Measurements from ENCODE around the gene SREK1IP1.
A peak's percentile ranks its signal among the peaks of the same experiment; 100 is the strongest.
"Not testable (repeated sequence)": the region's sequence is repeated elsewhere in the genome, so short reads cannot be mapped to it uniquely, and the experiment has no call there.

The SREK1IP1 gene

DNA sequence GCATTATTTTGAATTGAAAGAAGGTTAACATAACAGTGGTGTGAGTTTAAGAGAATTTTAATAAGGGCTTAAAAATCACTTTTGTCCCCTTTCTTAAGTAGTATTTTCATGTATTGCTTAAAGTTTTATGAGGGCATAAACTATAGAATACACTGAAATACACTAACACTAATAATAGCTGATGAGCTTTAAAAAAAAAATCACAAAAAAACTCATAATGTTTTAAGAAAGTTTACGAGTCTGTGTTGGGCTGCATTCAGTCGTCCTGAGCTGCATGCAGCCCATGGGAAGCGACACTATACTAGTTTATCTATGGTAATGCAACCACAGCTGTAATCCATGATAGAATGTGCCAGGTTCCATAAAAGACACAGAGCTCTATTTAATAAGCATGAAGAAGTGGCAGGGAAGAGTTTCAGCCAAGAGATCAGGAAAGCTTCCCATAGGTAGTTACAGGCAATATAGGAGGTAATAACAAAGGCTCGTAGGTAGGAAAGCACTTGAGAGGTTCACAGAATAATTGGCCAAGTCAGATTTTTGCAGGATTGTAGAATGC is 4.5 kb downstream of the SREK1IP1 start:
- no peak for DNase-seq (ENCODE audit: low read depth)

GRCh38 chr5:64759960-64760660 is 8.4 kb downstream of the SREK1IP1 start:
- DNase-seq (ENCODE audit: low read depth), result no peak

DNA sequence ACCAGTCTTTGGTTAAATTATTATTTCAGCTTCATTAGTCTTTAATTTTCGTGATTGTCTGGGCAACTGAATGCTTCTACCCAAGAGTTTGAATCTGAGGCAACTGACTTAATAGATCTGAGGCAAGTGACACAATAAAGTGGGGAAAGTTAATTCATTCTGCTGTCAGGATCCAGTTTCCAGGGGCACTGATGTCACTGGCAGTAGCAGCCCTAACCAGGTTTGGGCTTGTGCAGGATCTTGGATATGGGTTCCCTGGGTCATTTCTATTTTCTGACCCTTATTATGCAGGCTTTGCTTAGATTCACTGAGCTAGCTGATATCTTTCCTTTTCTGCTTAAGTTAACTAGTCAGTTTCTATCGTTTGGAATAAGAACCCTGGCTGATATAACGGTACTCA is 9.6 kb downstream of the SREK1IP1 start:
- no peak for DNase-seq (ENCODE audit: low read depth)

- no peak for DNase-seq (ENCODE audit: low read depth)
Measured at GRCh38 chr5:64754066-64754465, 14.4 kb downstream of the SREK1IP1 start.

GRCh38 chr5:64749385-64749784 is 19.1 kb downstream of the SREK1IP1 start:
- no peak for DNase-seq (ENCODE audit: low read depth)

GRCh38 chr5:64746446-64746845 is 22.0 kb downstream of the SREK1IP1 start:
- DNase-seq (ENCODE audit: low read depth), result no peak

GRCh38 chr5:64744914-64745313 is 23.6 kb downstream of the SREK1IP1 start:
- DNase-seq (ENCODE audit: low read depth), result no peak

- no peak for DNase-seq (ENCODE audit: low read depth)
Measured at GRCh38 chr5:64742821-64743220, 25.7 kb downstream of the SREK1IP1 start.

GRCh38 chr5:64742411-64742810 is 26.1 kb downstream of the SREK1IP1 start:
- DNase-seq (ENCODE audit: low read depth), result no peak

DNA sequence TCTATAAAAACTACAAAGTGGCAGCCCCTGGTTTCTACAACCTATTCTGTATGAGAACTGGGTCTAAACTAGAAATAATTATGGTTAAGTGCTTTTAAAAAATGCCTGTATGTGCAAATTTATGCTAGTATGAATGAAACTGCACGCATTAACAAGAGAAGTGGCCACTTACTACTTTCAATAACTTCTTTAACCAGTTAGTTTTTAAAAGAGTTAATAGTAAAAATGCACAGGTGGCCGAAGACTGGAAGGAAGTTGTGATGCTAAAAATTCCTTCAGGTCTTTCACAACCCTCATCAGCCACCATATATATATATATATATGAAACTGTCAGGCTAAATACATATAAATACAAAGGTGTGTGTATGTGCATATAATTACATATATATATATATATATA is 41.3 kb downstream of the SREK1IP1 start:
- DNase-seq (ENCODE audit: low read depth), result no peak

GRCh38 chr5:64722588-64722987 is 45.9 kb downstream of the SREK1IP1 start:
- no peak for DNase-seq (ENCODE audit: low read depth)

GRCh38 chr5:64714495-64714894 is 54.0 kb downstream of the SREK1IP1 start:
- not testable (repeated sequence) for DNase-seq (ENCODE audit: low read depth)

- DNase-seq (ENCODE audit: low read depth), result no peak
Measured at GRCh38 chr5:64707191-64707590, 61.3 kb downstream of the SREK1IP1 start.

DNA sequence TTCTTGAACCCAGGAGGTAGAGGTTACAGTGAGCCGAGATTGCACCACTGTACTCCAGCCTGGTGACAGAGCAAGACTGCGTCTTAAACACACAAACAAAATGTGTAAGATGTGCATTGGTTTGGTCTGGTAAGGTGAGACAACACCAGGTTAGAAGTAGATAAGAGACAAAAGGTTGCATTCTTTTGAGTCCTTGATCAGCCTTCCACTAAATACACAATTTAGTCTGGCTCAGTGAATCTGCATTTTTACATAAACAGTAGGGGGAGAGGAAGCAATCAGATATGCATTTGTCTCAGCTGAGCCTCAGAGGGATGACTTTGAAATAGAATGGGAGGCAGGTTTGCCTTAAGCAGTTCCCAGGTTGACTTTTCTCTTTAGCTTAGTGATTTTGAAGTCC is 62.4 kb downstream of the SREK1IP1 start:
- not testable (repeated sequence) for DNase-seq (ENCODE audit: low read depth)

DNA sequence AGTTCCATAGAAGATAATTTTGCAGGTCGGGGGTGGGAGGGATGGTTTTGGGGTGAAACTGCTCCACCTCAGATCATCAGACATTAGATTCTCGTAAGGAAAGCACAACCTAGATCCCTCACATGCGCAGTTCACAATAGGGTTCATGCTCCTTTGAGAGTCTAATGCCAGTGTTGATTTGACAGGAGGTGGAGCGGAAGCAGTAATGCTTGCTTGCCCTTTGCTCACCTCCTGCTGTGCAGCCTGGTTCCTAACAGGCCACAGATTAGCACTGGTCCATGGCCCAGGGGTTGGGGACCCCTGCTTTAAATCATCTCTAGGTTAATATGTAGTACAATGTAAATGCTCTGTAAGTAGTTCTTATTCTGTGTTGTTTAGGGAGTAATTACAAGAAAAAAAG is 67.7 kb downstream of the SREK1IP1 start:
- no peak for DNase-seq (ENCODE audit: low read depth)

DNA sequence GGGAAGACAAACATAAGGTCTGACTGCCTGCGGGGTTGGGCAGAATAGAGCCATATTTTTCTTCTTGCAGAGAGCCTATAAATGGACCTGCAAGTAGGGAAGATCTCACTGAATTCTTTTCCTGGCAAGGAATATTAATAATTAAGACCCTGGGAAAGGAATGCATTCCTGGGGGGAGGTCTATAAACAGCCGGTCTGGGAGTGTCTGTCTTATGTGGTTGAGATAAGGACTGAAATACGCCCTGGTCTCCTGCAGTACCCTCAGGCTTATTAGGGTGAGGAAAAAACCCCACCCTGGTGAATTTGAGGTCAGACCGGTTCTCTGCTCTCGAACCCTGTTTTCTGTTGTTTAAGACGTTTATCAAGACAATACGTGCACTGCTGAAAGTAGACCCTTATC is 72.1 kb downstream of the SREK1IP1 start:
- DNase-seq (ENCODE audit: low read depth), result not testable (repeated sequence)

DNA sequence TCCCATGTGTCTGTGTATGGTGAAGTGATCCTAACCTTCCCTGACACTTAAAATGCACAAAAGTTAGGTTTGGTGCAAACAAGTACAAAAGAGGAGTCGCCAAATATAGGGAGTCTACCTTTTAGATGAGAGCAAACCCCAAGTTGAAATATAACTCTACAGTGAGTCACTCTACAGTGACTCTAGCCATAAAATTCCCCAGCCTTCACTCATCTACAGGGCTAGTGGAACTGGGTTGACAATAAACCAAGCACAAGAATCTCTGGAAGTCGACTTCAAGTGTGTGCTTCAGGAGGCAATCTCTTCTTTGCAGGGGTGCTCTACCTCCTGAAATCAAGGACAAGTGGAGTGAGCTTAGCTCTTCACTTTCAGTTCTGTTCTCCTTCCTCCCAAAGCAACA is 74.9 kb downstream of the SREK1IP1 start:
- DNase-seq (ENCODE audit: low read depth), result no peak

- DNase-seq (ENCODE audit: low read depth), result no peak
Measured at GRCh38 chr5:64691291-64691690, 77.2 kb downstream of the SREK1IP1 start.

DNA sequence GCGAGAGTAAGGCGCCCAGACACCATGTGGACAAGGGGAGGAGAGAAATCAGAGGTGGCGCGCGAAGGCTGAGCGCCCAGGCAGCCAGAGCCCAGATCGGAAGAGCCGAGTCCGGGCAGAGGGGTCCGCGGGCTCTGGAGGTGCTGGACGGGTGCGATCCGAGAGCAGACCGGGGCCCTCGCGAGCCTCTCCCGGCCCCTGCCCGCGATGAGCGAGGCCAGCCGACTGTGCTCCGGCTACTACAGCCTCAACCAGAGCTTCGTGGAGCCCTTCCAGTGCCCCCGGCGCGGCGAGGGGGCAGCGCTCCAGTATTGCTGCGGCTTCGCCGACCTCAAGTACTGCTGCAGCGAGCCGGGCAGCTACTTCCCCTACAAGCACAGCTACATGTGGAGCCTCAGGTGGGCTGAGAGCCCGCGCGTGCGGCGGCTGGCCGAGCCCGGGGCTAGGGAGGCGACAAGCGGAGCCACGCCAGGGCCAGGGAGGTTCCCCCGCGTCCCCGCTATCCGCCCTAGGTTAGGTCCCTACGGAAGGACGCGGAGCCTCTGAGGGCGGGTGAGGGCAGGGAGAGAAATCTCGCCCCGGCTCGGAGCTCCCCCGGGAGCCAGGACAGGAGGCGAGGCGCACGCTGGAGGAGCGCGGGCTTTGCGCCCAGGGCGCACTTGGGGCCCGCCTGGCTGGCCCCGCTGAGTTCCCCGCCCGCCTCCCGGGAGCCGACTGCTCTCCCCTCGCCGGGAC is 77.9 kb downstream of the SREK1IP1 start, which contains the start of gene SHISAL2B:
TSS of gene SHISAL2B (plus strand) at position 87 of the 735 bp plus-strand sequence. CDS start at position 208, 121 bp downstream.
- peak; percentile 6 for DNase-seq (ENCODE audit: low read depth)

- DNase-seq (ENCODE audit: low read depth), result no peak
Measured at GRCh38 chr5:64690104-64690416, 78.4 kb downstream of the SREK1IP1 start.

- no peak for DNase-seq (ENCODE audit: low read depth)
Measured at GRCh38 chr5:64688965-64689364, 79.5 kb downstream of the SREK1IP1 start.

GRCh38 chr5:64688391-64688790 is 80.1 kb downstream of the SREK1IP1 start:
- no peak for DNase-seq (ENCODE audit: low read depth)

- no peak for DNase-seq (ENCODE audit: low read depth)
Measured at GRCh38 chr5:64685866-64686265, 82.6 kb downstream of the SREK1IP1 start.
